Nephron (organoid): Measurements from ENCODE around the gene TSPAN14.
"Not testable (repeated sequence)": the region's sequence is repeated elsewhere in the genome, so short reads cannot be mapped to it uniquely, and the experiment has no call there.

Experiments
- H3K27ac Mint-ChIP-seq, 3 experiments: 2 replicates each; pipeline ENCODE4 v1.8.0; 2020; ENCODE audit warnings: mixed read lengths in 3 of 3, mild to moderate bottlenecking in 2 of 3, moderate library complexity in 1 of 3
- H3K27me3 Mint-ChIP-seq: 2 replicates; pipeline ENCODE4 v1.8.0; 2021; ENCODE audit warnings: low read depth, mild to moderate bottlenecking, moderate library complexity, mixed read lengths
- H3K36me3 Mint-ChIP-seq: 2 replicates; pipeline ENCODE4 v1.8.0; 2020; ENCODE audit warnings: low read depth, mixed read lengths
- H3K4me1 Mint-ChIP-seq: 2 replicates; pipeline ENCODE4 v1.8.0; 2020; ENCODE audit warnings: mixed read lengths
- H3K4me3 Mint-ChIP-seq, 3 experiments: 2 replicates each; pipeline ENCODE4 v1.8.0; 2020; ENCODE audit warnings: mild to moderate bottlenecking in 3 of 3, mixed read lengths in 3 of 3, moderate library complexity in 2 of 3
- H3K9me3 Mint-ChIP-seq: 2 replicates; pipeline ENCODE4 v1.8.0; 2020; ENCODE audit warnings: mixed read lengths
- CTCF ChIP-seq, 3 experiments: fragments of 200-600 bp; sonication (generic); IDR thresholded peaks; one replicate each; pipeline ENCODE4 v1.5.0; 2021; ENCODE audit warnings: antibody characterized with exemption in 3 of 3; ENCODE audit not compliant: unreplicated experiment in 3 of 3

The TSPAN14 gene

GRCh38 chr10:80416479-80417098 is 37.5 kb upstream of the TSPAN14 start:
- Mint-ChIP-seq H3K27ac (peak overlapping the region; percentile 92 to 98 (median 95)), H3K4me1 (peaks cover 83% of the 10 kb centered on the region), H3K4me3 (peak overlapping the region; percentile 7 to 39 (median 14)), H3K27me3 (no peaks in the 10 kb centered on the region), H3K36me3 (peaks cover 11% of the 10 kb centered on the region), H3K9me3 (no peaks in the 10 kb centered on the region)
- no peak for TF ChIP-seq CTCF (IDR thresholded peaks at IDR 0.05; ENCODE audit: unreplicated experiment in 3 of 3)

GRCh38 chr10:80417256-80417655 is 36.9 kb upstream of the TSPAN14 start:
- H3K27me3 Mint-ChIP-seq, H3K9me3 Mint-ChIP-seq: not testable (repeated sequence)
- Mint-ChIP-seq H3K36me3 (peaks cover 15% of the 10 kb centered on the region), H3K4me3 (peak overlapping the region; percentile 9 to 39 (median 13)), H3K4me1 (peaks cover 81% of the 10 kb centered on the region), H3K27ac (peak overlapping the region; percentile 92 to 98 (median 95))

GRCh38 chr10:80421050-80421706 is 32.9 kb upstream of the TSPAN14 start:
- Mint-ChIP-seq H3K27me3 (no peaks in the 10 kb centered on the region), H3K4me3 (no peak overlapping the region), H3K36me3 (peaks cover 48% of the 10 kb centered on the region), H3K27ac (no peak overlapping the region), H3K9me3 (no peaks in the 10 kb centered on the region), H3K4me1 (peaks cover 61% of the 10 kb centered on the region)
- TF ChIP-seq CTCF (IDR thresholded peaks at IDR 0.05; ENCODE audit: unreplicated experiment in 3 of 3), result no peak

- Mint-ChIP-seq H3K9me3 (no peaks in the 10 kb centered on the region), H3K27ac (peak overlapping the region in 1 of 3 experiments; percentile 49), H3K4me3 (no peak overlapping the region), H3K4me1 (peaks cover 53% of the 10 kb centered on the region), H3K27me3 (no peaks in the 10 kb centered on the region), H3K36me3 (peaks cover 55% of the 10 kb centered on the region)
- no peak for TF ChIP-seq CTCF (IDR thresholded peaks at IDR 0.05; ENCODE audit: unreplicated experiment in 3 of 3)
These were observed 32.2 kb upstream of the TSPAN14 start for GRCh38 chr10:80421707-80422536.

GRCh38 chr10:80425901-80426300 is 28.2 kb upstream of the TSPAN14 start:
- peaks cover 23% of the 10 kb centered on the region for H3K4me1 Mint-ChIP-seq
- no peak overlapping the region for H3K27ac Mint-ChIP-seq
- H3K9me3 Mint-ChIP-seq, result no peaks in the 10 kb centered on the region
- no peak for TF ChIP-seq CTCF (IDR thresholded peaks at IDR 0.05; ENCODE audit: unreplicated experiment in 3 of 3)
- no peaks in the 10 kb centered on the region for H3K27me3 Mint-ChIP-seq
- H3K4me3 Mint-ChIP-seq, result no peak overlapping the region
- H3K36me3 Mint-ChIP-seq, result peaks cover 78% of the 10 kb centered on the region

GRCh38 chr10:80427541-80427940 is 26.6 kb upstream of the TSPAN14 start:
- Mint-ChIP-seq H3K27me3 (no peaks in the 10 kb centered on the region), H3K4me3 (no peak overlapping the region), H3K36me3 (peaks cover 77% of the 10 kb centered on the region), H3K9me3 (no peaks in the 10 kb centered on the region), H3K4me1 (peaks cover 17% of the 10 kb centered on the region), H3K27ac (no peak overlapping the region)
- TF ChIP-seq CTCF (IDR thresholded peaks at IDR 0.05; ENCODE audit: unreplicated experiment in 3 of 3), result no peak
